ENCODE measurements around the gene LIPI.

DNA sequence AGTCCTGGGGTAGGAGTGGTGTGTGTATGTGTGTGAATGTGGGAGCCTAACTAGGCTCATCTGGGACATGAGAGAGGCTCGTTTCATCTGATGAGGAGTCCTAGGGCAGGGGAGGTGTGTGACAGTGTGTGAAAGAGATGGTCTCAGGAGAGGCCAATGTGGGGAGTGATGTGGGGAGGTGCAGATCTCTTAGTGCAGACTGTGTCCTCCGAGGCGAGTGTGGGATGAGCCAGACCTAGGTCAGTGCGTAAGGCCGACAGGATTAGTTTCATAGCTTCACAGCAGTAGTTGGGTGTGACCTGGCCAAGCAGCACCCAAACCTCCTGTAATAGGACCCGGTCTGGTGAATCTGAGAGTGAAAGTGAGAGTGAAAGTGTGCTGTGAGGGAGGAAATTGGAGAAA, 94.7 kb downstream of the LIPI start:
- TF ChIP-seq, protein P1, sequence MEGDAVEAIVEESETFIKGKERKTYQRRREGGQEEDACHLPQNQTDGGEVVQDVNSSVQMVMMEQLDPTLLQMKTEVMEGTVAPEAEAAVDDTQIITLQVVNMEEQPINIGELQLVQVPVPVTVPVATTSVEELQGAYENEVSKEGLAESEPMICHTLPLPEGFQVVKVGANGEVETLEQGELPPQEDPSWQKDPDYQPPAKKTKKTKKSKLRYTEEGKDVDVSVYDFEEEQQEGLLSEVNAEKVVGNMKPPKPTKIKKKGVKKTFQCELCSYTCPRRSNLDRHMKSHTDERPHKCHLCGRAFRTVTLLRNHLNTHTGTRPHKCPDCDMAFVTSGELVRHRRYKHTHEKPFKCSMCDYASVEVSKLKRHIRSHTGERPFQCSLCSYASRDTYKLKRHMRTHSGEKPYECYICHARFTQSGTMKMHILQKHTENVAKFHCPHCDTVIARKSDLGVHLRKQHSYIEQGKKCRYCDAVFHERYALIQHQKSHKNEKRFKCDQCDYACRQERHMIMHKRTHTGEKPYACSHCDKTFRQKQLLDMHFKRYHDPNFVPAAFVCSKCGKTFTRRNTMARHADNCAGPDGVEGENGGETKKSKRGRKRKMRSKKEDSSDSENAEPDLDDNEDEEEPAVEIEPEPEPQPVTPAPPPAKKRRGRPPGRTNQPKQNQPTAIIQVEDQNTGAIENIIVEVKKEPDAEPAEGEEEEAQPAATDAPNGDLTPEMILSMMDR (IDR thresholded peaks at IDR 0.05): no peak
- no peak for TF ChIP-seq POLR2A (IDR thresholded peaks at IDR 0.05)

All from body of pancreas (tissue), 4 donors.